GM12873 (cell line): ENCODE results near the gene PCSK2.

Experiments used
- CTCF ChIP-seq: IDR thresholded peaks from 2 replicates; pipeline ENCODE4 v1.5.1; 2012; ENCODE audit warnings: low read depth, mild to moderate bottlenecking, moderate library complexity, low read length, control low read depth; ENCODE audit not compliant: insufficient read depth; ENCODE audit errors: missing control alignments

Gene PCSK2

DNA sequence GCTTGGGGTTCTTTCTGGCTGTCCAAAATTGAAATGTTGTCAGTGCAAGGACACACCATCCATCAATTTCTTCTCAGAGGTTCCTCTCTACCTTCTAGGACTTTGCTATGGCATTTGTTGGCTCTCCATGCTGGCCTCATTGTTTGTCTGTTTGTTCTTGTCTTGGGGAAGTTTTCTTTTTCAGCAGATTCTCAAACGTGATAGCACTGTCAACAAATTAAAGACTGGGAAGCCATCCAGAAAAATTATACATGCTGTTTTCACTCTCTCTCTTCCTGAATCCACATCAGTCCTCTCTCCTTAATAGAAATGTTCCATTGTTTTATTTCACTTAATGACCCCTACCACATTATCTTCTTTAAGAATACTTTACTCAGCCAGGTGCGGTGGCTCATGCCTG, 130.4 kb downstream of the PCSK2 start:
- no peak for TF ChIP-seq CTCF

GRCh38 chr20:17358854-17359253, 132.0 kb downstream of the PCSK2 start:
- no peak for TF ChIP-seq CTCF

- no peak for TF ChIP-seq CTCF
These were observed 137.8 kb downstream of the PCSK2 start for GRCh38 chr20:17364681-17365080.

DNA sequence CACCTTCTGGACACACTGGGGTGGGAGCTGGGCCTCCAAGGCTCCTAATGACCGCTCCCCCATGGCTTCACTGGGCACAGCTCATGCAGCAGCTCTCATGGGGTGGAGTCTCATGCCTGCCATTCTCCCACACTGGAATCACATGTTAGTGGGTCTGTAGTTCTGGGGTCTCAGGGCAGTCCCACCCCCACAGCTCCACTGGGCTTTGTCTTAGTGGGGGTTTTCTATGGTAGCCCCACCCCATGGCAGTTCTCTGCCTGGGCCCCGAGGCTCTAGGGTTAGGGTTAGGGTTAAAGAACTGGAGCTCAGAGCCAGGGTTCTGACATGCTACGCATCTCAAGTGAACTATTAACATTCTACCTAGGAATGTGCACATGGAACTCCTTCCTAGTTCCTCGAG, 139.0 kb downstream of the PCSK2 start:
- TF ChIP-seq CTCF, result no peak

DNA sequence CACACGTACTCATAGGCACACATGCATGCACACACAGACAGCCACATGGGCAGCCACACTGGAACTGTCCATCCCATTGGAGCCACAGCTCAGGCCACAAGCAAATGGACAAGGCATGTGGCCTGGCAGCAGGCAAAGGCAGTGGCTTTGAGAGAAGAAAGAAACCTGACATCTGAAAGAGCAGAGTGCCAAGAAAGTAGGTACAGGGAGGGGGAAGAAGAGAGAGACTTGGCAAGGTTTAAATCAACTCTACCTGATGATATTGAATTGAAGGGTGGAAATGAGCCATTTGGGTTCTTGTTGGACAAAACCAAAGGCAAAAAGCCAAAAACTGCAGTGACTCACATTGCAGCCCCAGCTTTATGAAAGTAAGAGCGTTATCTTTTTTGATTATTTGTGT, 142.7 kb downstream of the PCSK2 start:
- no peak for TF ChIP-seq CTCF

DNA sequence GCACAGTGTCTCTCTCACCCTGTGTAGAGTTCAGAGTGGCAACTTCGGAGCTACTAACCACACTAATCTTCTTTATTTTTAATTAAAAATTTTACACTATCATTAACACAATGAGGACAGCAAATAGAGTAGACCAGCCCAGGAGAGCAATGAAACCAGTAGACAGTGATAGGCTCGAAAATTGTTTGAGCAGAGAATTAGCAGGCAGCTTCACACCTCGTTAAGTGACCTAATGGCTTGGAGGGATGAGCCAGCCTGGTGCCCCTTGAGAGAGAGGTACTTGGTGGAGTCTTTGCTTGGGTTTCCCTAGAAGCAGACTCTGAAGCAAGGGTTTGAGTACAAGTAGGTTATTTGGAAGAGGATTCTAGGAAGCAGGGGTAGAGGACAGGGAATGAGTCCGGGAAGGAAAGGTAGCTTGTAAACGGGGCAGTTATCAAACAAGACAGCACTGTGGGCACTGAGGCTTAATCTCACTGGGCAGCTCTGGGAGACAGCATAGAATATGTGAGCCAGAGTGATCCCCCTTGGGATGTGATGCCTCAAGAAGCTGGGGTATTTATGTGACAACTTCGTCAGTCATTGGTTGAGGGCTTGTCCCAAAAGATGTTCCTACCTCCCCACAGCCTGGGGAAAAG, 146.1 kb downstream of the PCSK2 start:
- TF ChIP-seq CTCF, result no peak

- TF ChIP-seq CTCF, result no peak
These were observed 147.2 kb downstream of the PCSK2 start for GRCh38 chr20:17374086-17374485.
